ENCODE measurements around the gene TPO. TPM values are rescaled to one million over a fixed set of nuclear protein-coding genes. Genes with fewer than 3 reads are reported as not detected.
A peak's percentile ranks its signal among the peaks of the same experiment; 100 is the strongest.
"Not testable (repeated sequence)": the region's sequence is repeated elsewhere in the genome, so short reads cannot be mapped to it uniquely, and the experiment has no call there.

The TPO gene
- total RNA-seq, 1 donor from 2014 or later, result not detected

DNA sequence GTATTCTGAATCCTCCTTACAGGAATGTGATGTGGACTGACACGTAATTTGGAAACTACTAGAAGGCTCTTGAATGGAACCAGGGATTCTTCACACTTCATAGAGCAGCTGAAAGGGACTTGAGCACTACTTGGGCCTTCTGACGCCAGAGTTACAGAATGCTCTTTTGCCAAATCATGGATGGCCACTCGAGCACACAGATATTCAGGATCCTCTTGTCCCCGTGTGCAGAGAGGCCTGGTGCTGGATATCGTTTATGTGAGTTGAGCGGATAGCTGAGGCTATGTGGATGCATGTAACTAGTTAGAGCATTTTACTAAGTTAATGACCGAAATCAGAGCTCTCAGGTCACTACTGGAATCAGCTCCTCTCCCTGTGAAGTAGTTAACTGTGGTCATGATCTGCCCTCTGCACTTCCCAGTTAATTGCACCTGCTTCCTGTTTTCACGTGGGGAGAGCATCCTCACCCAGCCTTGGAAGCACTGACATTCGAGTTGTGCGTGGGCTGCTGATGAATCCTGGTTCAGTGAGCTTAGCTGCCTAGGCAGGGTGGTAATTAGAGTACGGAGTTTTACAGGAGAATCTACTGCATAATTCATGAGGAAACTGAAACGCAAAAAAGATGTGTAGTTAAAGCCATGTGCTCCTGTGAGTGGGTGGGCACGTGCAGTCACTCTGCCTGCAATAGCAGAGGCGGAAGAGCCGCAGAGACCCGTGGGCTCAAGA, 5.2 kb upstream of the TPO start:
- Mint-ChIP-seq H3K27ac (no peak overlapping the region), H3K4me3 (no peak overlapping the region), H3K36me3 (no peaks in the 10 kb centered on the region), H3K27me3 (ENCODE audit: insufficient read depth, low read depth) (peaks cover 12% of the 10 kb centered on the region), H3K9me3 (peaks cover 6% of the 10 kb centered on the region), H3K4me1 (peaks cover 23% of the 10 kb centered on the region)
- H4K20me1 ChIP-seq (ENCODE audit: low read depth), result no peaks in the 10 kb centered on the region
- no peak overlapping the region for H3K4me3 ChIP-seq
- H3K9me3 ChIP-seq (ENCODE audit: low read depth), result no peaks in the 10 kb centered on the region
- no peak for DNase-seq (ENCODE audit: low spot score)
- no peak overlapping the region for H2AFZ ChIP-seq (replicated peaks)
- no peak overlapping the region for H3K27ac ChIP-seq
- no peaks in the 10 kb centered on the region for H3K4me1 ChIP-seq
- TF ChIP-seq EZH2phosphoT487 (IDR thresholded peaks at IDR 0.05), result no peak
- TF ChIP-seq, protein P1, sequence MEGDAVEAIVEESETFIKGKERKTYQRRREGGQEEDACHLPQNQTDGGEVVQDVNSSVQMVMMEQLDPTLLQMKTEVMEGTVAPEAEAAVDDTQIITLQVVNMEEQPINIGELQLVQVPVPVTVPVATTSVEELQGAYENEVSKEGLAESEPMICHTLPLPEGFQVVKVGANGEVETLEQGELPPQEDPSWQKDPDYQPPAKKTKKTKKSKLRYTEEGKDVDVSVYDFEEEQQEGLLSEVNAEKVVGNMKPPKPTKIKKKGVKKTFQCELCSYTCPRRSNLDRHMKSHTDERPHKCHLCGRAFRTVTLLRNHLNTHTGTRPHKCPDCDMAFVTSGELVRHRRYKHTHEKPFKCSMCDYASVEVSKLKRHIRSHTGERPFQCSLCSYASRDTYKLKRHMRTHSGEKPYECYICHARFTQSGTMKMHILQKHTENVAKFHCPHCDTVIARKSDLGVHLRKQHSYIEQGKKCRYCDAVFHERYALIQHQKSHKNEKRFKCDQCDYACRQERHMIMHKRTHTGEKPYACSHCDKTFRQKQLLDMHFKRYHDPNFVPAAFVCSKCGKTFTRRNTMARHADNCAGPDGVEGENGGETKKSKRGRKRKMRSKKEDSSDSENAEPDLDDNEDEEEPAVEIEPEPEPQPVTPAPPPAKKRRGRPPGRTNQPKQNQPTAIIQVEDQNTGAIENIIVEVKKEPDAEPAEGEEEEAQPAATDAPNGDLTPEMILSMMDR (IDR thresholded peaks at IDR 0.05), result no peak
- no peak for TF ChIP-seq EZH2 (IDR thresholded peaks at IDR 0.05)
- no peaks in the 10 kb centered on the region for H3K27me3 ChIP-seq
- H3K4me2 ChIP-seq, result no peak overlapping the region
- H3K36me3 ChIP-seq, result no peaks in the 10 kb centered on the region
- H3F3A ChIP-seq (ENCODE audit: low read depth), result no peaks in the 10 kb centered on the region
- no peaks in the 10 kb centered on the region for H3K79me2 ChIP-seq (ENCODE audit: low read depth)
- H3K9ac ChIP-seq, result no peak overlapping the region

DNA sequence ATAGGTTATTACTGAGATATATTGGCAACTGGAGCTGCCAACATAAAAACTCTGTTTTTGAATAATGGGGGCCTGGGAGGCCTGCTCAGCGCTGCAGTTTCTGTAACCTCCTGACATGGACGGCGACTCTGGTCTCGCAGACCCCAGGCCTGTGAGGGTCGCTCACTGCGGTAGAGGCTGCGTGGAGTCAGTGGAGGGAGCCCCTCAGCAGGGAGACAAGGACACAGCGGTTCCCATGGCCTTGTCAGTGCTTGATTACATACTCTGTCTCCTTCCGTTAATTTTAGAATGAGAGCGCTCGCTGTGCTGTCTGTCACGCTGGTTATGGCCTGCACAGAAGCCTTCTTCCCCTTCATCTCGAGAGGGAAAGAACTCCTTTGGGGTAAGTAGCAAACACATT, 858 bp downstream of the TPO start:
- H3K4me3 Mint-ChIP-seq, result no peak overlapping the region
- H3K4me1 Mint-ChIP-seq, result peaks cover 34% of the 10 kb centered on the region
- no peak for DNase-seq (ENCODE audit: low spot score)
- no peak for TF ChIP-seq EZH2phosphoT487 (IDR thresholded peaks at IDR 0.05)
- TF ChIP-seq, protein P1 (IDR thresholded peaks at IDR 0.05), result no peak
- no peak for TF ChIP-seq EZH2 (IDR thresholded peaks at IDR 0.05)
- H3K79me2 ChIP-seq (ENCODE audit: low read depth), result no peaks in the 10 kb centered on the region
- no peaks in the 10 kb centered on the region for H3K36me3 ChIP-seq
- H3K27ac Mint-ChIP-seq, result peak overlapping the region; percentile 70
- no peaks in the 10 kb centered on the region for H3K9me3 ChIP-seq (ENCODE audit: low read depth)
- H3K4me2 ChIP-seq, result no peak overlapping the region
- H4K20me1 ChIP-seq (ENCODE audit: low read depth), result no peaks in the 10 kb centered on the region
- H2AFZ ChIP-seq (replicated peaks), result no peak overlapping the region
- no peak overlapping the region for H3K4me3 ChIP-seq
- H3K27me3 Mint-ChIP-seq (ENCODE audit: insufficient read depth, low read depth), result peaks cover 6% of the 10 kb centered on the region
- no peak overlapping the region for H3K27ac ChIP-seq
- peaks cover 9% of the 10 kb centered on the region for H3K4me1 ChIP-seq
- peaks cover 4% of the 10 kb centered on the region for H3K9me3 Mint-ChIP-seq
- no peaks in the 10 kb centered on the region for H3K36me3 Mint-ChIP-seq
- H3K27me3 ChIP-seq, result no peaks in the 10 kb centered on the region
- H3K9ac ChIP-seq, result no peak overlapping the region
- no peaks in the 10 kb centered on the region for H3F3A ChIP-seq (ENCODE audit: low read depth)

DNA sequence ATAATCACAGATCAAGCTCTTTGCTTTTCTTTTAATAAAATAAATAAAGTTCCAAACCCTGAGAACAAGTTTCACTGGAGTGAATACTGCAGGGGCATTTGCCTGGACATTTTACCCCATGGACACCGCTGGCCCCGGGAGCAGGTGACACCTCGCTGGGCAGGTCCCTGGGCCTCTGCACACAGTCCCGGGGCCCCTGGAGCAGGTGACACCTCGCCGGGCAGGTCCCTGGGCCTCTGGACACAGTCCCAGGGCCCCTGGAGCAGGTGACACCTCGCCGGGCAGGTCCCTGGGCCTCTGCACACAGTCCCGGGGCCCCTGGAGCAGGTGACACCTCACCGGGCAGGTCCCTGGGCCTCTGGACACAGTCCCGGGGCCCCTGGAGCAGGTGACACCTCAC, 1.6 kb downstream of the TPO start:
- not testable (repeated sequence) for H4K20me1 ChIP-seq (ENCODE audit: low read depth); H3K36me3 ChIP-seq; H3K27ac ChIP-seq; H3K36me3 Mint-ChIP-seq; H3K4me3 Mint-ChIP-seq; DNase-seq (ENCODE audit: low spot score); H3K9me3 Mint-ChIP-seq; H3K27me3 ChIP-seq; H3K9ac ChIP-seq; H2AFZ ChIP-seq (replicated peaks); H3F3A ChIP-seq (ENCODE audit: low read depth); H3K27ac Mint-ChIP-seq; H3K27me3 Mint-ChIP-seq (ENCODE audit: insufficient read depth, low read depth); H3K4me3 ChIP-seq; H3K4me2 ChIP-seq; H3K9me3 ChIP-seq (ENCODE audit: low read depth); H3K79me2 ChIP-seq (ENCODE audit: low read depth)
- peaks cover 17% of the 10 kb centered on the region for H3K4me1 ChIP-seq
- H3K4me1 Mint-ChIP-seq, result peaks cover 40% of the 10 kb centered on the region

DNA sequence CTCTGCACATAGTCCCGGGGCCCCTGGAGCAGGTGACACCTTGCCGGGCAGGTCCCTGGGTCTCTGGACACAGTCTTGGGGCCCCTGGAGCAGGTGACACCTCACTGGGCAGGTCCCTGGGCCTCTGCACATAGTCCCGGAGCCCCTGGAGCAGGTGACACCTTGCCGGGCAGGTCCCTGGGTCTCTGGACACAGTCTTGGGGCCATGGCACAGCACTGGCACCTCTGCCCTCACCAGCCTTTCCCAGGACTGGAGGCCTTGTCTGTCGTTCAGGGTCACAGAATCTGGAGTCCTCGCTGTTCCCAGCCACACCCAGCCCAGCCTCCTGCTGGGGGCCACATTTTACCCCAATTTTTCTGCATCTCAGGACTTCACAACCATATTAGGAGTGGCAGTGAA, 2.2 kb downstream of the TPO start:
- no peak overlapping the region for H2AFZ ChIP-seq (replicated peaks)
- H3F3A ChIP-seq (ENCODE audit: low read depth), result no peaks in the 10 kb centered on the region
- Mint-ChIP-seq H3K4me1 (peaks cover 40% of the 10 kb centered on the region), H3K36me3 (no peaks in the 10 kb centered on the region), H3K27ac (peak overlapping the region; percentile 72), H3K4me3 (no peak overlapping the region), H3K9me3 (peaks cover 4% of the 10 kb centered on the region), H3K27me3 (ENCODE audit: insufficient read depth, low read depth) (peaks cover 6% of the 10 kb centered on the region)
- H3K4me2 ChIP-seq, result no peak overlapping the region
- TF ChIP-seq EZH2phosphoT487 (IDR thresholded peaks at IDR 0.05), result no peak
- TF ChIP-seq, protein P1 (IDR thresholded peaks at IDR 0.05), result no peak
- no peak for TF ChIP-seq EZH2 (IDR thresholded peaks at IDR 0.05)
- H3K4me1 ChIP-seq, result peaks cover 17% of the 10 kb centered on the region
- no peaks in the 10 kb centered on the region for H3K27me3 ChIP-seq
- no peaks in the 10 kb centered on the region for H3K9me3 ChIP-seq (ENCODE audit: low read depth)
- H3K79me2 ChIP-seq (ENCODE audit: low read depth), result no peaks in the 10 kb centered on the region
- H3K9ac ChIP-seq, result no peak overlapping the region
- H4K20me1 ChIP-seq (ENCODE audit: low read depth), result no peaks in the 10 kb centered on the region
- H3K4me3 ChIP-seq, result no peak overlapping the region
- H3K27ac ChIP-seq, result no peak overlapping the region
- DNase-seq (ENCODE audit: low spot score), result no peak
- H3K36me3 ChIP-seq, result no peaks in the 10 kb centered on the region
